ENCODE measurements around the gene YIPF1.
"Not testable (repeated sequence)": the region's sequence is repeated elsewhere in the genome, so short reads cannot be mapped to it uniquely, and the experiment has no call there.

YIPF1 gene

GRCh38 chr1:53826367-53826766 is 63.2 kb downstream of the YIPF1 start:
- no peak overlapping the region for H3K27ac ChIP-seq (ENCODE audit: low read depth, low read length)
- H3K4me3 ChIP-seq (ENCODE audit: low read length): no peak overlapping the region
- H3K27me3 ChIP-seq (ENCODE audit: control insufficient read depth, insufficient read depth, low read length): no peaks in the 10 kb centered on the region
- peaks cover 10% of the 10 kb centered on the region for H3K36me3 ChIP-seq (ENCODE audit: control insufficient read depth, insufficient read depth, low read length)
- no peak overlapping the region for H3K9ac ChIP-seq (ENCODE audit: low read length)
- no peaks in the 10 kb centered on the region for H3K4me1 ChIP-seq (ENCODE audit: control insufficient read depth, insufficient read depth, low read length)

GRCh38 chr1:53825306-53825705 is 64.3 kb downstream of the YIPF1 start:
- H3K9ac ChIP-seq (ENCODE audit: low read length): no peak overlapping the region
- no peak overlapping the region for H3K27ac ChIP-seq (ENCODE audit: low read depth, low read length)
- no peak overlapping the region for H3K4me3 ChIP-seq (ENCODE audit: low read length)
- H3K36me3 ChIP-seq (ENCODE audit: control insufficient read depth, insufficient read depth, low read length): peaks cover 10% of the 10 kb centered on the region
- no peaks in the 10 kb centered on the region for H3K4me1 ChIP-seq (ENCODE audit: control insufficient read depth, insufficient read depth, low read length)
- H3K27me3 ChIP-seq (ENCODE audit: control insufficient read depth, insufficient read depth, low read length): no peaks in the 10 kb centered on the region

- Histone ChIP-seq H3K36me3 (ENCODE audit: control insufficient read depth, insufficient read depth, low read length) (peaks cover 9% of the 10 kb centered on the region), H3K4me1 (ENCODE audit: control insufficient read depth, insufficient read depth, low read length) (no peaks in the 10 kb centered on the region)
Measured at GRCh38 chr1:53822931-53823330, 66.7 kb downstream of the YIPF1 start.

GRCh38 chr1:53821380-53821779 is 68.2 kb downstream of the YIPF1 start:
- Histone ChIP-seq H3K36me3 (ENCODE audit: control insufficient read depth, insufficient read depth, low read length) (peaks cover 10% of the 10 kb centered on the region), H3K4me3 (ENCODE audit: low read length) (no peak overlapping the region), H3K9ac (ENCODE audit: low read length) (no peak overlapping the region), H3K4me1 (ENCODE audit: control insufficient read depth, insufficient read depth, low read length) (no peaks in the 10 kb centered on the region), H3K27ac (ENCODE audit: low read depth, low read length) (no peak overlapping the region), H3K27me3 (ENCODE audit: control insufficient read depth, insufficient read depth, low read length) (no peaks in the 10 kb centered on the region)

More at GRCh38 chr1:53822931-53823330, 66.7 kb downstream of the YIPF1 start:
- no peak overlapping the region for H3K9ac ChIP-seq (ENCODE audit: low read length)
- H3K27me3 ChIP-seq (ENCODE audit: control insufficient read depth, insufficient read depth, low read length): no peaks in the 10 kb centered on the region
- no peak overlapping the region for H3K4me3 ChIP-seq (ENCODE audit: low read length)
- no peak overlapping the region for H3K27ac ChIP-seq (ENCODE audit: low read depth, low read length)

GRCh38 chr1:53819387-53819786 is 70.2 kb downstream of the YIPF1 start:
- Histone ChIP-seq H3K36me3 (ENCODE audit: control insufficient read depth, insufficient read depth, low read length) (peaks cover 6% of the 10 kb centered on the region), H3K4me3 (ENCODE audit: low read length) (no peak overlapping the region), H3K9ac (ENCODE audit: low read length) (no peak overlapping the region), H3K27ac (ENCODE audit: low read depth, low read length) (no peak overlapping the region), H3K27me3 (ENCODE audit: control insufficient read depth, insufficient read depth, low read length) (no peaks in the 10 kb centered on the region), H3K4me1 (ENCODE audit: control insufficient read depth, insufficient read depth, low read length) (no peaks in the 10 kb centered on the region)

- H3K27ac ChIP-seq (ENCODE audit: low read depth, low read length); H3K4me1 ChIP-seq (ENCODE audit: control insufficient read depth, insufficient read depth, low read length); H3K27me3 ChIP-seq (ENCODE audit: control insufficient read depth, insufficient read depth, low read length); H3K4me3 ChIP-seq (ENCODE audit: low read length); H3K36me3 ChIP-seq (ENCODE audit: control insufficient read depth, insufficient read depth, low read length); H3K9ac ChIP-seq (ENCODE audit: low read length): not testable (repeated sequence)
Measured at GRCh38 chr1:53816584-53816983, 73.0 kb downstream of the YIPF1 start.

GRCh38 chr1:53815484-53815883 is 74.1 kb downstream of the YIPF1 start:
- H3K9ac ChIP-seq (ENCODE audit: low read length); H3K4me3 ChIP-seq (ENCODE audit: low read length); H3K36me3 ChIP-seq (ENCODE audit: control insufficient read depth, insufficient read depth, low read length); H3K27me3 ChIP-seq (ENCODE audit: control insufficient read depth, insufficient read depth, low read length); H3K27ac ChIP-seq (ENCODE audit: low read depth, low read length); H3K4me1 ChIP-seq (ENCODE audit: control insufficient read depth, insufficient read depth, low read length): not testable (repeated sequence)

GRCh38 chr1:53811414-53811851 is 78.2 kb downstream of the YIPF1 start:
- Histone ChIP-seq H3K27me3 (ENCODE audit: control insufficient read depth, insufficient read depth, low read length) (no peaks in the 10 kb centered on the region), H3K4me1 (ENCODE audit: control insufficient read depth, insufficient read depth, low read length) (no peaks in the 10 kb centered on the region), H3K9ac (ENCODE audit: low read length) (no peak overlapping the region), H3K36me3 (ENCODE audit: control insufficient read depth, insufficient read depth, low read length) (no peaks in the 10 kb centered on the region), H3K27ac (ENCODE audit: low read depth, low read length) (no peak overlapping the region), H3K4me3 (ENCODE audit: low read length) (no peak overlapping the region)

GRCh38 chr1:53810497-53810896 is 79.1 kb downstream of the YIPF1 start:
- no peak overlapping the region for H3K4me3 ChIP-seq (ENCODE audit: low read length)
- no peaks in the 10 kb centered on the region for H3K36me3 ChIP-seq (ENCODE audit: control insufficient read depth, insufficient read depth, low read length)
- no peak overlapping the region for H3K9ac ChIP-seq (ENCODE audit: low read length)
- no peaks in the 10 kb centered on the region for H3K27me3 ChIP-seq (ENCODE audit: control insufficient read depth, insufficient read depth, low read length)
- H3K27ac ChIP-seq (ENCODE audit: low read depth, low read length): no peak overlapping the region
- no peaks in the 10 kb centered on the region for H3K4me1 ChIP-seq (ENCODE audit: control insufficient read depth, insufficient read depth, low read length)

- Histone ChIP-seq H3K4me3 (ENCODE audit: low read length) (no peak overlapping the region), H3K36me3 (ENCODE audit: control insufficient read depth, insufficient read depth, low read length) (no peaks in the 10 kb centered on the region), H3K4me1 (ENCODE audit: control insufficient read depth, insufficient read depth, low read length) (no peaks in the 10 kb centered on the region), H3K27me3 (ENCODE audit: control insufficient read depth, insufficient read depth, low read length) (no peaks in the 10 kb centered on the region), H3K9ac (ENCODE audit: low read length) (no peak overlapping the region), H3K27ac (ENCODE audit: low read depth, low read length) (no peak overlapping the region)
Measured at GRCh38 chr1:53810007-53810406, 79.6 kb downstream of the YIPF1 start.

GRCh38 chr1:53807916-53808315 is 81.7 kb downstream of the YIPF1 start:
- H3K36me3 ChIP-seq (ENCODE audit: control insufficient read depth, insufficient read depth, low read length): no peaks in the 10 kb centered on the region
- no peak overlapping the region for H3K4me3 ChIP-seq (ENCODE audit: low read length)
- no peak overlapping the region for H3K27ac ChIP-seq (ENCODE audit: low read depth, low read length)
- no peak overlapping the region for H3K9ac ChIP-seq (ENCODE audit: low read length)
- no peaks in the 10 kb centered on the region for H3K4me1 ChIP-seq (ENCODE audit: control insufficient read depth, insufficient read depth, low read length)
- H3K27me3 ChIP-seq (ENCODE audit: control insufficient read depth, insufficient read depth, low read length): no peaks in the 10 kb centered on the region

GRCh38 chr1:53804791-53805505 is 84.6 kb downstream of the YIPF1 start:
- H3K27ac ChIP-seq (ENCODE audit: low read depth, low read length): no peak overlapping the region
- no peak overlapping the region for H3K4me3 ChIP-seq (ENCODE audit: low read length)
- no peak overlapping the region for H3K9ac ChIP-seq (ENCODE audit: low read length)
- H3K4me1 ChIP-seq (ENCODE audit: control insufficient read depth, insufficient read depth, low read length): no peaks in the 10 kb centered on the region
- H3K27me3 ChIP-seq (ENCODE audit: control insufficient read depth, insufficient read depth, low read length): no peaks in the 10 kb centered on the region
- peaks cover 2% of the 10 kb centered on the region for H3K36me3 ChIP-seq (ENCODE audit: control insufficient read depth, insufficient read depth, low read length)

- H3K27ac ChIP-seq (ENCODE audit: low read depth, low read length): no peak overlapping the region
- H3K36me3 ChIP-seq (ENCODE audit: control insufficient read depth, insufficient read depth, low read length): peaks cover 2% of the 10 kb centered on the region
- H3K4me1 ChIP-seq (ENCODE audit: control insufficient read depth, insufficient read depth, low read length): no peaks in the 10 kb centered on the region
- no peaks in the 10 kb centered on the region for H3K27me3 ChIP-seq (ENCODE audit: control insufficient read depth, insufficient read depth, low read length)
- H3K9ac ChIP-seq (ENCODE audit: low read length): no peak overlapping the region
- H3K4me3 ChIP-seq (ENCODE audit: low read length): no peak overlapping the region
Measured at GRCh38 chr1:53804181-53804580, 85.4 kb downstream of the YIPF1 start.
